Measurements from ENCODE around the gene FBXL20. TPM values are rescaled to one million over a fixed set of nuclear protein-coding genes. Genes with fewer than 3 reads are reported as not detected.

FBXL20 gene
- total RNA-seq, 1 experiment from 2014 or later = 5.0 TPM

- Histone ChIP-seq H3F3A (ENCODE audit: low read length, unreplicated experiment) (no peaks in the 10 kb centered on the region), H3K36me3 (ENCODE audit: low read depth, low read length) (no peaks in the 10 kb centered on the region), H3K9me3 (ENCODE audit: low read length) (no peaks in the 10 kb centered on the region), H3K27ac (ENCODE audit: low read length) (no peak overlapping the region), H3K4me1 (ENCODE audit: insufficient read depth, low read length) (no peaks in the 10 kb centered on the region), H2AFZ (ENCODE audit: low read length) (no peak overlapping the region), H4K20me1 (ENCODE audit: low read length) (no peaks in the 10 kb centered on the region), H3K79me2 (ENCODE audit: low read length) (no peaks in the 10 kb centered on the region), H3K27me3 (ENCODE audit: low read length) (no peaks in the 10 kb centered on the region), H3K4me3 (ENCODE audit: low read length) (no peak overlapping the region), H3K4me2 (ENCODE audit: low read length) (no peak overlapping the region), H3K9me2 (replicated peaks; ENCODE audit: low read length) (no peaks in the 10 kb centered on the region), H3K9ac (ENCODE audit: low read length) (no peak overlapping the region)
- no TSS peak for BruUV-seq (replicated peaks)
- intact Hi-C loops (cut with micrococcal nuclease) = no loop called here
- no peak for DNase-seq
- TF ChIP-seq CTCF (conservative IDR thresholded peaks at IDR 0.05; ENCODE audit: low read depth, low read length) (no peak), EZH2phosphoT487 (IDR thresholded peaks at IDR 0.05; ENCODE audit: borderline replicate concordance, low read length) (no peak), EZH2 (IDR thresholded peaks at IDR 0.05; ENCODE audit: low read length, unreplicated experiment) (no peak)
- ChIA-PET POLR2A (ENCODE audit: unreplicated experiment) (interaction anchor here (0.5 kb wide), 1 partner anchor 31 kb away, joined by 3 read pairs; no protein-coding TSS in a partner anchor), CTCF (no interaction called here)
- ATAC-seq = no peak
These were observed 43.4 kb downstream of the FBXL20 start for GRCh38 chr17:39357986-39358385.

GRCh38 chr17:39357488-39357887, 43.9 kb downstream of the FBXL20 start:
- Histone ChIP-seq H3K9ac (ENCODE audit: low read length) (no peak overlapping the region), H4K20me1 (ENCODE audit: low read length) (no peaks in the 10 kb centered on the region), H3K9me3 (ENCODE audit: low read length) (no peaks in the 10 kb centered on the region), H3K4me3 (ENCODE audit: low read length) (no peak overlapping the region), H2AFZ (ENCODE audit: low read length) (no peak overlapping the region), H3K4me1 (ENCODE audit: insufficient read depth, low read length) (no peaks in the 10 kb centered on the region), H3K36me3 (ENCODE audit: low read depth, low read length) (no peaks in the 10 kb centered on the region), H3F3A (ENCODE audit: low read length, unreplicated experiment) (no peaks in the 10 kb centered on the region), H3K27me3 (ENCODE audit: low read length) (no peaks in the 10 kb centered on the region), H3K79me2 (ENCODE audit: low read length) (no peaks in the 10 kb centered on the region), H3K9me2 (replicated peaks; ENCODE audit: low read length) (no peaks in the 10 kb centered on the region), H3K27ac (ENCODE audit: low read length) (no peak overlapping the region), H3K4me2 (ENCODE audit: low read length) (no peak overlapping the region)
- POLR2A ChIA-PET (ENCODE audit: unreplicated experiment) = interaction anchor here (0.5 kb wide), 1 partner anchor 30 kb away, joined by 3 read pairs; no protein-coding TSS in a partner anchor
- ATAC-seq (no peak), DNase-seq (no peak)
- CTCF ChIA-PET = no interaction called here
- TF ChIP-seq EZH2phosphoT487 (IDR thresholded peaks at IDR 0.05; ENCODE audit: borderline replicate concordance, low read length) (no peak), CTCF (conservative IDR thresholded peaks at IDR 0.05; ENCODE audit: low read depth, low read length) (no peak), EZH2 (IDR thresholded peaks at IDR 0.05; ENCODE audit: low read length, unreplicated experiment) (no peak)
- intact Hi-C loops (cut with micrococcal nuclease) = no loop called here
- no TSS peak for BruUV-seq (replicated peaks)

- no peak for ATAC-seq
- H3F3A ChIP-seq (ENCODE audit: low read length, unreplicated experiment) = no peaks in the 10 kb centered on the region
- H3K9me3 ChIP-seq (ENCODE audit: low read length) = no peaks in the 10 kb centered on the region
- ChIA-PET CTCF (interaction anchor here (0.5 to 1.4 kb wide), 8 partner anchors 48 to 265 kb away, joined by 3 to 26 read pairs (median 8); no protein-coding TSS in a partner anchor), POLR2A (ENCODE audit: unreplicated experiment) (interaction anchor here (0.5 to 0.7 kb wide), 3 partner anchors 28 to 49 kb away, joined by 3 to 9 read pairs (median 5); partner anchors contain the start of gene FBXL20)
- H3K4me2 ChIP-seq (ENCODE audit: low read length) = no peak overlapping the region
- H3K9ac ChIP-seq (ENCODE audit: low read length) = no peak overlapping the region
- intact Hi-C loops (cut with micrococcal nuclease) = loop anchor here (1.0 kb wide), 1 partner anchor 82 kb away; no protein-coding TSS in a partner anchor
- H3K79me2 ChIP-seq (ENCODE audit: low read length) = no peaks in the 10 kb centered on the region
- no peaks in the 10 kb centered on the region for H3K4me1 ChIP-seq (ENCODE audit: insufficient read depth, low read length)
- no peak overlapping the region for H3K4me3 ChIP-seq (ENCODE audit: low read length)
- DNase-seq = no peak
- TF ChIP-seq EZH2 (IDR thresholded peaks at IDR 0.05; ENCODE audit: low read length, unreplicated experiment) (no peak), CTCF (conservative IDR thresholded peaks at IDR 0.05; ENCODE audit: low read depth, low read length) (no peak), EZH2phosphoT487 (IDR thresholded peaks at IDR 0.05; ENCODE audit: borderline replicate concordance, low read length) (no peak)
- H2AFZ ChIP-seq (ENCODE audit: low read length) = no peak overlapping the region
- H3K9me2 ChIP-seq (replicated peaks; ENCODE audit: low read length) = no peaks in the 10 kb centered on the region
- no TSS peak for BruUV-seq (replicated peaks)
- no peak overlapping the region for H3K27ac ChIP-seq (ENCODE audit: low read length)
- no peaks in the 10 kb centered on the region for H3K27me3 ChIP-seq (ENCODE audit: low read length)
- H4K20me1 ChIP-seq (ENCODE audit: low read length) = no peaks in the 10 kb centered on the region
- no peaks in the 10 kb centered on the region for H3K36me3 ChIP-seq (ENCODE audit: low read depth, low read length)
These were observed 48.4 kb downstream of the FBXL20 start for GRCh38 chr17:39352986-39353385.
